Measurements from ENCODE around the gene POLR2L. TPM values are rescaled to one million over a fixed set of nuclear protein-coding genes. Genes with fewer than 3 reads are reported as not detected.
A peak's percentile ranks its signal among the peaks of the same experiment; 100 is the strongest.

The POLR2L gene
- total RNA-seq (2021) (87.4 and 99.7 TPM in 2 replicates), Bru-seq, nascent RNA (percentile 62 among the genes with signal in this experiment), BruChase-seq, experiment 1, labeled RNA remaining after a 2-hour chase (percentile 51 among the genes with signal in this experiment), BruChase-seq, experiment 2, labeled RNA remaining after a 6-hour chase (percentile 74 among the genes with signal in this experiment)
- long read RNA-seq, transcript POLR2L-201 (2 exons, 892 nt): major isoform, 557 of 577 reads
- long read RNA-seq, partial matches to known transcripts: 20 of 577 reads
- long read RNA-seq, other reads (novel, unspliced or antisense): 0 of 577 reads

- peak; percentile 59 to 73 for DNase-seq
- Histone ChIP-seq H3K36me3 (ENCODE audit: low read depth) (no peaks in the 10 kb centered on the region), H3K4me3 (peak within 1 kb of the TSS; percentile 78), H3K79me2 (ENCODE audit: low read depth) (peaks cover 20% of the 10 kb centered on the region), H3K4me2 (peak within 1 kb of the TSS; percentile 83), H3F3A (ENCODE audit: insufficient read depth, low read depth) (peaks cover 16% of the 10 kb centered on the region; the same call in 1 of the 2 replicates), H3K4me1 (replicated peaks; ENCODE audit: insufficient read depth) (peaks cover 20% of the 10 kb centered on the region), H2AFZ (no peak within 1 kb of the TSS), H3K9me3 (ENCODE audit: insufficient read depth, low read depth) (no peaks in the 10 kb centered on the region), H3K9me2 (ENCODE audit: insufficient read depth) (no peaks in the 10 kb centered on the region), H4K20me1 (ENCODE audit: insufficient read depth) (peaks cover 18% of the 10 kb centered on the region), H3K27ac (peak within 1 kb of the TSS; percentile 67), H3K27me3 (ENCODE audit: insufficient read depth, low read depth) (no peaks in the 10 kb centered on the region)
- ChIA-PET POLR2A (ENCODE audit: unreplicated experiment) (interaction anchor here (0.6 kb wide), 1 partner anchor 8 kb away, joined by 5 read pairs; no protein-coding TSS in a partner anchor), CTCF (interaction anchor here (0.7 kb wide), 1 partner anchor 65 kb away, joined by 3 read pairs; the partner anchor contains the start of gene GATD1)
- intact Hi-C loops (cut with micrococcal nuclease; ENCODE audit: unreplicated experiment): loop anchor here (2.0 to 5.0 kb wide), 2 partner anchors 35 to 208 kb away; partner anchors contain the start of genes PIDD1 and RPLP2
- TF ChIP-seq CTCF (conservative IDR thresholded peaks at IDR 0.05): no peak
- no peak for TF ChIP-seq EZH2 (IDR thresholded peaks at IDR 0.05; ENCODE audit: low read depth)
- no TSS peak for BruUV-seq (replicated peaks)
Observed at GRCh38 chr11:842370-843002, at the start of gene POLR2L, which contains the start of gene TSPAN4. Gene POLR2L (minus strand): TSS chr11:842529. CDS start chr11:842508, 21 bp downstream. Gene TSPAN4 (plus strand): TSS chr11:842852. CDS start chr11:850305, 7,453 bp downstream.

GRCh38 chr11:890794-891540, 48.6 kb upstream of the POLR2L start:
- intact Hi-C loops (cut with micrococcal nuclease; ENCODE audit: unreplicated experiment): no loop called here
- Histone ChIP-seq H3K9me2 (ENCODE audit: insufficient read depth) (no peaks in the 10 kb centered on the region), H4K20me1 (ENCODE audit: insufficient read depth) (no peaks in the 10 kb centered on the region), H3K36me3 (ENCODE audit: low read depth) (no peaks in the 10 kb centered on the region), H3K9me3 (ENCODE audit: insufficient read depth, low read depth) (no peaks in the 10 kb centered on the region), H3K4me2 (no peak overlapping the region), H3K27ac (no peak overlapping the region), H3K79me2 (ENCODE audit: low read depth) (no peaks in the 10 kb centered on the region), H3F3A (ENCODE audit: insufficient read depth, low read depth) (no peaks in the 10 kb centered on the region), H2AFZ (no peak overlapping the region), H3K4me1 (replicated peaks; ENCODE audit: insufficient read depth) (no peaks in the 10 kb centered on the region), H3K4me3 (no peak overlapping the region), H3K27me3 (ENCODE audit: insufficient read depth, low read depth) (no peaks in the 10 kb centered on the region)
- CTCF ChIA-PET: interaction anchor here (0.9 kb wide), 1 partner anchor 161 kb away, joined by 5 read pairs; no protein-coding TSS in a partner anchor
- POLR2A ChIA-PET (ENCODE audit: unreplicated experiment): no interaction called here
- no peak for DNase-seq
- BruUV-seq (replicated peaks): no TSS peak
- no peak for TF ChIP-seq EZH2 (IDR thresholded peaks at IDR 0.05; ENCODE audit: low read depth)
- TF ChIP-seq CTCF (conservative IDR thresholded peaks at IDR 0.05): no peak

Data from PC-9 (cell line).